ENCODE measurements around the gene CACNA1G.

The CACNA1G gene

DNA sequence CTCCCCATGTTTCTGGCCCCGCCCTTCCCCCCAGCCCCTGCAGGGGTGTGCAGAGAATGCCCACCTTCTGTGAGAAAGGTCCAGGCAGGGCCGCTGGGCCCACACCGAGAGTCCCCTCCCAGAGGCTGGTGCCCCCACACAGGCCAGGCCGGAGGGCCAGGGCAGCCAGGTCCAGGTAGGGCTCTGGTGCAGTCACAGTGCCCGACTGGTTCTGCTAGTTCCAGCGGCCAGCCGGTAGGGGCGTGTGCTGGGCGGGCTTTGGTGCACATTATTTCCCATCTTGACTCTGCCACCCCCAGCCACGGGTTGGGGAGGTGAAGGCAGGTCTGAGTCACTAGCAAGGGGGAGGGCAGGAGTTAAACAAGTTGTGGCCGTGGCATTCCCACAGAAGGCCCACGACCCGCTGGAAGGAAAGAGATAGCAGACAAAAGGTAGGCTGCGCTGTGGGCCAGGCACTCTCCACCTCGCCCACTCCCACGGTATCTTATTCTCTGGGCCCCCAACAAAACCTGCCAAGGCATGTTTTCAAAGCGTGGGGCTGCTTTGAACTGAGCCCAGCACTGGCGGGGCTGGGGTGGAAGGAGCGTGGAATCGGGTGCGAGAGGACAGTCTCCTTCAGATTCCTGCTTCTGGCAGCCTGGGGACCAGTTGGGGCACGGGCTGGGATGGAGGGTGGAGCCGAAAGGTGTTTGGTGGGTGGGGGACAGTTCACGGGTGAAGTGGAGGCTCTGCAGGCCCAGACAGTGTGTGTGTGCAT, 26.1 kb upstream of the CACNA1G start:
- no peak for FAIRE-seq

DNA sequence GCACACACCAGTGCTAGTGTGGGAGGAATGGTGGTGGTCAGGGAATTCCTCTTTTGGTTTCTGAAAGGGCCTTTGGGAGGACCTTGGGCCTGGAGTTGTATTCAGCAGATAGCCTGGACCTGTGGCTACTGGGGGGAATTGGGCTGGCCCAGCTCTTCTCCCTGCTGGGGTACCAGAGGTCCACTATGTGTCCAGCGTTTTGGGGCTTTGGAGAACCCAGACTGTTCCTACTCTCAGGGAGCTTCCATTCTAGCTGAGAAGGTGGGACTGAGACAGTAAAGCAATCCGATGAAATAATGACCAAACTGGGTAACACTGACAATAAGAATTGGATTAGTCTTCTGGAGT, 25.6 kb upstream of the CACNA1G start:
- FAIRE-seq, result no peak

DNA sequence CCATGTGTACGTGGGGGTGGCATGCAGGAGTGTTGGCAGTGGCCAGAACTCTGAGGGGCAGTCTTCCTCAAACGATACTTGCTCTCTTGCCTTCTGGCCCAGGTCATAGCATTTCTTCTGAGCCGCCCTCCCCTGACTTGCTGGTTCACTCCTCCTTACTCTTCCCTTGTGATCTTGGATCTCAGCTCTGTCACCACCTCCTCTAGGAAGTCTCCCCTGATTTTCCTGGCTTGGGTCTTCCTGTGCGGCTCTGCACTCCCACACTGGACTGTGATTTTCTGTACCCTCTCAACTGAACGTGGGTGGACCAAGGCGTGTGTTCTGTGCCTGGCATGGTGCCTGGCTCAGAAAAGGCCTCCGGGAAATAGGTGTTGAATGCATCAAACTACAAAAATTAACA, 25.1 kb upstream of the CACNA1G start:
- no peak for FAIRE-seq

DNA sequence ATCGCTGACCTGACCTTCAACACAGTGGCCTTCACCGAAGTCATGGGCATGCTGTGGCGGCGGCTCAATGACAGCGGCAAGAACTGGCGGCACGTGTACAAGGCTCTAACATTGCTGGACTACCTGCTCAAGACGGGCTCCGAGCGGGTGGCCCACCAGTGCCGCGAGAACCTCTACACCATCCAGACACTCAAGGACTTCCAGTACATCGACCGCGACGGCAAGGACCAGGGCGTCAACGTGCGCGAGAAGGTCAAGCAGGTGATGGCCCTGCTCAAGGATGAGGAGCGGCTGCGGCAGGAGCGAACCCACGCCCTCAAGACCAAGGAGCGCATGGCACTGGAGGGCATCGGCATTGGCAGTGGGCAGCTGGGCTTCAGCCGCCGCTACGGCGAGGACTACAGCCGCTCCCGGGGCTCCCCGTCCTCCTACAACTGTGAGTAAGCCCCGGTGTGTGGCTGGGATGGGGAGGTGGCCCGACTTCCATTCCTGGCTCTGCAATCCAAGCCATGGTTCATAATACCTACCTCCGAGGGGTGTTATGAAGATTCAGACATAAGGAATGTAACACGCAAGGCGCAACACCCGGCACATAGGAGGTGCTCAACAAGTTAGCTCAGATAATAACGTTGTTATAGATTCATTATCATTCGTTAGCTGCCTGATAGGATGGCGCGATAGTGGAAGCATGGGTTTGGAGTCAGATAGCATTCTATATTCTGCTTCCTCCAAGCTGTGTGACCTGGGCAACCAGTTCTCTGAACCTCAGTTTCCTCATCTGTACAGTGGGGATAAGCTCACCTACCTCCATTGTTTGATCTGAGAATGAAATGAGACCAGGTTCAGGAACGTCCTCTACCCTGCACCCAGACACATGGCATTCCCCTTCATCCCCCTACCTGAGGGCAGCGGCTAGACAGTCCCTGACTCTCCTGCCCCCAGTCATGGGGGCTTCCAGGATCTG, 23.6 kb upstream of the CACNA1G start:
- FAIRE-seq, result no peak

DNA sequence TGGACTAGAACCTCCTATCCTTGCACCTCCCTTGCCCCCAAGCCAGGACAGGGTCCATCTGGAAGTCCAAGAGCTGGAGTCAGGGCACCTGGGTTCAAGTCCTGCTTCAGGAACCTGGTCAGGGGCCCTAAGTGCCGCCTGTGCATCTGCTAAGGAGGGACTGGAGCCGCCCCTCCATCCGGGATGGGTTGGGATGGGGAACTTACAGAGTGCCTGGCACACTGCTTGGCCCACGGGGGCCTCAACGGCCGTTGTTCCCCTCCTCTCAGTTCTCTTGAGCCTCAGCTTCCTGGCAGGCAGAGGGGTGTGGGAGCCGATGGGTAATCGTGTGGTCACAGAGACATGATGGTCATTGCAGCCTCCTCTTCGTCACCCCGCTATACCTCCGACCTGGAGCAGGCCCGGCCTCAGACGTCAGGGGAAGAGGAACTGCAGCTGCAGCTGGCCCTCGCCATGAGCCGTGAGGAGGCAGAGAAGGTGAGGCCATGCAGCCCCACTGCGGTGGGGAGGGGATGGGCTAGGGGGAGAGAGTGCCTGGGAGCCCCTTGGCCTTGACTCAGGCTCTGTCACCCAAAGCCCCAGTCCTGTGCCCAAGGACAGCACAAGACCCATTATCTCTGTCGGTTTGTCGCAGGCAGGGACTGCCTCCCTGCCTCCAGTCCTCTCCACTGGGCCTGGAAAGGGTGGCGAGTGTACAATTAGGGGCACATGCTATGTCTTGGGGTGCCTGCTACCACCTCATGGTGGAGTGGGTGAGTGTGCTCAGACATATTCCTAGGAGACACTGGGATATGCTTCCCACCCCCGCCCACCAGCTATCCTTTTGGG, 22.6 kb upstream of the CACNA1G start:
- no peak for FAIRE-seq

DNA sequence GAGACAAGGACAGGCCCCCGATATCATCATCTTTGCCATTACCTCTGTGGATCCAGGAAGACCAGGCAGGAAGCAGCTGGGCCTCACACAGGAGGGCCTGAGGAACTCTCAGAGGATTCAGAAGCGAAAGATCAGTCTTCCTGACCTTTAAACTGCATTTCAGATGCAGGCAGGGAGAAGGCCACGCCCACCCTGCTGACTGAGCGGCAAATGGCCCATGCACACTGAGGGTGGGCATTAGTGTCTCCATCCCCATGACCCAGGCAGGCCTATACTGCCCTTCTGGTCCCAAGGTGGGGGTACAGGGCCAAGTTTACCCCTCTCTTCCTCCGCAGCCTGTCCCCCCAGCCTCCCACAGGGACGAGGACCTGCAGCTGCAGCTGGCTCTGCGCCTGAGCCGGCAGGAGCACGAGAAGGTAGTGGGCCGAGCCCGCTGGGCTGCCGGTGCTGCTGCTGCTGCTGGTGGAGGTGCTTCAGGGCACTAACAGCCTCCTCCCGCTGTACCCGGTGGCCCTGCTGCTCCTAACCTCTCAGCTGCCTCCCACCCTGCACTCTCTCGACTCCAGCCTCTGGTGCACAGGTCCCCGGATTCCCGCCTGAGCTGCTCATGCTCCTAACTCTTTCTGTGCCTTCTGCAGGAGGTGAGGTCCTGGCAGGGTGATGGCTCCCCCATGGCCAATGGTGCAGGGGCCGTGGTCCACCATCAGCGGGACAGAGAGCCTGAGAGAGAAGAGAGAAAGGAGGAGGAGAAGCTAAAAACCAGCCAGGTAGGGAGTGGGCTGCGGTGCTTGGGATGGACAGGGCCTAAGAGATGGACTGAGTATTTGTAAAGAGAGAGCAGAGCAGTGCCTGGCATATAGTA, 21.7 kb upstream of the CACNA1G start:
- FAIRE-seq, result no peak

DNA sequence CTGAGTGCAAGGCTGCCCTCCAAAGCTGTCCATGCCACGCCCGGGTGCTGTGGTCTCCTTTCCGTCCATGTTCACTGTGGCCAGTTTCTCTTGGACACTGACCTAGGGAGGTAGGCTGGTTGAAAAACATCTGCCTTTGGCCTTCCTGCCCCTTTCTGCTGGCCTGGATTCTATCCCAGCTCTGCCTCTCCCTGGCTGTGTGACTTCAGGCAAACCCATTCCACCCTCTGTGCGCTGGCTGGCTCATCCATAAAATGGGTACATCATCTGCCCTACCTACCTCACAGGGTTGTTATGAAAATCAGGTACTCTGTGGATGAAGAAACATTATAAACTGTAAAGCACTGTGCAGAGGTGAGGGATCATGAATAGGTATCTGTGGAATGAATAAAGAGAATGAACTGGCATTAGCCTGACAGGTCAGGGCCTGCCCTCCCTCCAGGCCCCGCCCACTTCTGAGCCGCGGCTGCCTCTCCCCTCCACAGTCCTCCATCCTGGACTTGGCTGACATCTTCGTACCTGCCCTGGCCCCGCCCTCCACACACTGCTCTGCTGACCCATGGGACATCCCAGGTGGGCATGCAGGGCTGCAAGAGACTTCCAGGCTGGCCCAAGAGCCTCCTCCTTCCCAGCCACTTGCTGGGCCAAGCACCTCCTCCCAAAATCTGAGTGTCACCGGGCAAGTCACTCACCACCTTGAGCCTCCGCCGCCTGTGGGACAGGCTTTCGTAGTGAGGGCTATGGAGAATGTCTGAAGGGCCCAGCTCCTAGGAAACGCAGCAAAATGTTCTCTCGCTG, 20.6 kb upstream of the CACNA1G start:
- no peak for FAIRE-seq

DNA sequence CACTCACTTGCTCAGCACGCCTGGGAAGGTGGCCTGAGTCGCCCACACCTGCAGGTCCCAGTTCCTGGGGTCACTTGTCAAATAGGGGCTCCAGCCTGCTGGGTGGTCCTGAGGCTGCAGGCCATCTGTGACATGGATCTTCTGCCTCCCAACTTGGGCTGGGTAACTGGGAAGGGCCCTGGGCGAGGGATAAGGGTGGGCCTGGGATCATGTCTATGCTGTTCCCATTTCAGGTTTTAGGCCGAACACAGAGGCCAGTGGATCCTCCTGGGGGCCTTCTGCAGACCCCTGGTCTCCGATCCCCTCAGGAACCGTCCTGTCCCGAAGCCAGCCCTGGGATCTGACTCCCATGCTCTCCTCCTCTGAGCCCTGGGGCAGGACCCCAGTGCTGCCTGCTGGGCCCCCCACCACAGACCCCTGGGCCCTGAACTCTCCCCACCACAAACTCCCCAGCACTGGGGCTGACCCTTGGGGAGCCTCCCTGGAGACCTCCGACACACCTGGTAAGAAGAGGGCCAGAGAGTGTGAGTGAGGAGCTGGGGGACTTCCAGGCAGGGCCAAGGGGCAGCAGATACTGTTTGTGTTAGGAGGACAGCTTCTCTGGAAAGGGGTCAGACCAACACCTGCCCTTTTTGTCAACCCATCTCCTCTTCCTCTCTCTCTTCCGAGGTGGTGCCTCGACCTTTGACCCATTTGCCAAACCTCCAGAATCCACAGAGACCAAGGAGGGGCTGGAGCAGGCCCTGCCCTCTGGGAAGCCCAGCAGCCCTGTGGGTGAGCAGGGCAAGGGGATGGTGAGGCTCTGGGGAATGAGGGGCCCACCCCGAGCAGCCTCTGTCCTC, 19.7 kb upstream of the CACNA1G start:
- FAIRE-seq, result no peak

DNA sequence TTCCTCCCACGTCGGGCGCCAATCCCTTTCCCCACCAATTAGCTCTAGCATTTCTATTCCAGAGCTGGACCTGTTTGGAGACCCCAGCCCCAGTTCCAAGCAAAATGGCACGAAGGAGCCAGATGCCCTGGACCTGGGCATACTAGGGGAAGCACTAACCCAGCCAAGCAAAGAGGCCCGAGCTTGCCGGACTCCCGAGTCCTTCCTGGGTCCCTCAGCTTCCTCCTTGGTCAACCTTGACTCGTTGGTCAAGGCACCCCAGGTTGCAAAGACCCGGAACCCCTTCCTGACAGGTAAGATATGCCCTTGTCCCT, 19.2 kb upstream of the CACNA1G start:
- no peak for FAIRE-seq

DNA sequence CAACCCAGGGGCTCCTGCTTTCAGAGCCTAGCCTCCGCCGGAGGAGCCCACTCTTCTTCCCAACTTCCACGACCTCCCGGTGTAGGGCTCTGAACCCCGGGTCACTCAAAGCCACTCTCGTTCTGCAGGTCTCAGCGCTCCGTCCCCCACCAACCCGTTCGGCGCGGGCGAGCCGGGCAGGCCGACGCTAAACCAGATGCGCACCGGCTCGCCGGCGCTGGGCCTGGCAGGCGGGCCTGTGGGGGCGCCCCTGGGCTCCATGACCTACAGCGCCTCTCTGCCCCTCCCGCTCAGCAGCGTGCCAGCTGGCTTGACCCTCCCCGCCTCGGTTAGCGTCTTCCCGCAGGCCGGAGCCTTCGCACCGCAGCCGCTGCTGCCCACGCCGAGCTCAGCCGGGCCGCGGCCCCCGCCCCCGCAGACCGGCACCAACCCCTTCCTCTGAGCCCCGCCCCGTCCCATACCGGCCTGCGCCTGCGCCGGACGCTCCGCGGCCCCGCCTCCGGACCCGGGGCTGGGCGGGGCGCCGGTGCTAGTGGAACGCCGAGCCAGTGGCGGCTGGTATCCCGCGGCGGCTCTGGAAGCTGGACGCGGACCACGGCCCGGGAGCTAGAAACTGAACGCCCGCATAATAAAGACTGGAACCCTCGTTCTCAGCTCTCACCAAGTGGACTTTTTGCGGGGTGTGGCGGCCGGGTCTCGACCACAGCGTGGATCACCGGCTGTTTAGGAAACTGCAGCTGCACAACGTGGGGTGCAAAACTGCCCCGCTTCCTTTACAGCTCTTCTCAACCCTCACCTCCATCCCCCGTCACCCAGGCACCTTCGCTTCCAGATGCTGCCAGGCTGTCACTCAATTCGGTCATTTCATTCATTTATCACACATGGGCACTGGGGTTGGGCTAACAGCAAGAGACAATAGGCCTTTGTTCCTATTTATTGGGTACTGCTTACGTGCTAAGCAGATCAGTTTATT, 18.5 kb upstream of the CACNA1G start:
- FAIRE-seq, result no peak

DNA sequence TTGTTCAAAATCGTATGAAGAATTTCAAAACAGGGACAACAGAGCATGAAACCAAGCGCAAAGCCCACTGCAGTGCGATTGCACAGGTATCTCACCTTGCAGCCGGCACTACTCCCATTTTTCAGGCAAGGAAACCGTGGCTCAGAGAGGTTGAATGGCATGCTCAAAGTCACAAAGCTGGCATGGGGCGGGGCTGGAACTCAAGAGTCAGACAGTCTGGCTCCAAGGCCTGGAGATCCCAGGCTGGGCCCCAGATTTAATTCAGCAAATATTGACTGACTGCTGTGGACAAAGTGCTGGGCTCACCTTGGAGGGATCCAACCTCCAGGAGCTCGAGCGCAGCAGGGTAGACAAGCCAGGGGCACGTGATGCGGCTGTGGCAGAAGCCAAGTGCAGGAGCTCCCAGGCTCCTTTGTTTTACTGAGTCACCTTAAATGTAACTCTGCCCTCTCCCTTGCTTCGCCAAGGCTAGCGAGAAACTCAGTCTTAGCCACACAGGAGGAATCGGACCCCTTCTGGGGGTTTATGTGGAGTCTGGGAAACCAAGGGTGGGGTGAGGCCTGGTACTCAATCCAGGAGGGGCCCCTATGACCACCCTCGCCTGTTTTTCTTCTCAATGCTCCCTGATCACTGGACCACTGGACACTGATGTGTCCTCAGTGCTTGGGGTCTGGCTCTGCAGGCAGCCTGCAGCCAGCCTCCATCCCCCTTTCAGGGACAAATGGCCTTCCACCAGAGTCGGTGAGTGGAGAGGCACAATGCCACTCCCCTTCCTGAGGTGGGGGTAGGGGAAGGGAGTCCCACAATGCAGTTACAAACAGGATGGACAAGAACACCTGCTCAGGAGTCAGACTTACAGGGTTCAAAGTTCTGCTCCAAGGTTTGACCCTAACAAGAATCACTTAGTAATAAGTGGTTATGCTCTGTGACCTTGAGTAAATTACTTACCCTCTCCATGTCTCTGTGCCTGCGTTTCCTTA, 17.4 kb upstream of the CACNA1G start:
- no peak for FAIRE-seq

DNA sequence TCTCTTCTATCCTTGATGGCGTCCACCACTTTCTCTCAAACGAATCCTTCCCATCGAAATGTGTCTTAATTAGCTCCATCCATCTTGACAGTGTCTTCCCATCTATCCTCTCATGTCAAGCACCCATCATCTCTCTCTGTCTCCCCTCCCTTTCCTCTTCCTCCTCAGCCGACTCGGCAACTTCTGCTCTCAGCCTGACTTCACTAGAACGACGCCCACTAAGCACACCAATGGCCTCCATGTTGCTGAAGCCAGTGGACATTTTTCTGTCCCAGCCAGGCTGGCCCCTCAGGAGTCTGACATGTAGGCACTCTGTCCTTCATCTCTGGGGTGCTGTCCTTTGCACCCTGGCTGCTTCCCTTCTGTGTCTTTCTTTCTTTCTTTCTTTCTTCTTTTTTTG, 16.0 kb upstream of the CACNA1G start:
- FAIRE-seq, result no peak

DNA sequence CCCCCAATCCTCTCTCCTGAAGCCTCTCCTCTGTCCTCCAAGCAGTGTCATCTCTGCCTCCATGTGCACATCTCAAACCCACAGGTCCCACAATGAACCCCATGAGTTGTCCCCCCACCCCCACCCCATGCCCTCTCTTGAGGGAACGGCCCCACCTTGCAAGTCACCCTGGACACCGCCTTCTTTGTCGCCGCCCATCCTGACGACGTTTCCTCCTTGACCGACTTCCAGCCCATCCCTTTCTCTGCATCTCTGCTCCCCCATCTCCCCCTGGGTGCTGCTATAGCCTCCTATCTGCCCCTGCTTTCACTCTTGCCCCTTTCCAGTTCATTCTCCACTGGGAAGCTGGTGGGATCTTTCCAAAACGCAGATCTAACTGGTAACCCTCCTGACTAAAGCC, 15.2 kb upstream of the CACNA1G start:
- no peak for FAIRE-seq

DNA sequence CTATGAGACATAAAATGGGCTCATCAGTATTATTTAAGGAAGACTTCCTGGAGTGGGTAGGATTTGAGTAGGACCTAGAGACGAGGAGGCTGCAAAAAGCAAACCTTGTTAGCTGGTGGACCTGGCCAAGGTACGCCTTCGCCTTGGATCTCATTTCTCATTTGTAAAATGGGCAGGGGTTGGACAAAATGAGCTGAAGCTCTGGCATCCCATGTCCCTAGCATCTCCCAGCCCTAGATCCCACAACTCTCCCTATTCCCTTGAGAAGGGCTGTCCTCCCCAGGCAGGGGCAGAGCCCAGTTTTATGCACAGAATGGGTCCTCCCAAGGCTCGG, 13.8 kb upstream of the CACNA1G start:
- no peak for FAIRE-seq

DNA sequence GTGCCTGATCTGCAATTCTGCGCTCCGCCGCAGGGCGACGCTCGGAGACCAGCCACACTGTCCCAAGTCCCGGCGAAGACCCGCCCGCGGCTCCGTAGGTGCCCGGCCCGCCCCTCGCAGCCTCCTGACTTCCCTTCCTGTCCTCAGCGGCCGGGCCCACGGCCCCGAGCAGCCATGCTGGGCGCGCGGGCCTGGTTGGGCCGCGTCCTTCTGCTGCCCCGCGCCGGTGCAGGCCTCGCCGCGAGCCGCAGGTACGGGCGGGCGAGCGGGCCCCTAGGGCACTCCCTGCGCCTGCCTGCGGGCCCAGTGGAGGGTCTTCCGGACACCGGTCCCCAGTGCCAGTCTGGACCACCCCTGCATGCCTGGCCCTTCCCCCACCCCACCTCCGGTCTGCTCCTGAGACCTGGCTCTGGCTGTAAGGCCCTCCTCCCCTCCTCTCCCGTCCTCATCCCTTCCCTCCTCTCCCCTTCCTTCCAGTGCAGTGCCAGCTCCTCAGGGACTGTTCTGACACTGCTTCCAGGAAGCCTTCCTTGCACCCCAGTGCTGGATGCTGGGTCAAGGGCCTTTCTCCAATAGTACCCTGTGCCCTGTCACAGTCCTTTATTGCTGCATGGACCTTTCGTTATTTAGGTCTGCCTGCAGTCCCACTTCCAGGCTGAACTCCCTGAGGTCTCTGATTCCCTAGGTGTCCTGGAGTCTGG, 13.3 kb upstream of the CACNA1G start, which contains the start of gene SPATA20:
TSS of gene SPATA20 (plus strand) at position 140 of the 701 bp plus-strand sequence. CDS start at position 175, 35 bp downstream.
- FAIRE-seq, result no peak

DNA sequence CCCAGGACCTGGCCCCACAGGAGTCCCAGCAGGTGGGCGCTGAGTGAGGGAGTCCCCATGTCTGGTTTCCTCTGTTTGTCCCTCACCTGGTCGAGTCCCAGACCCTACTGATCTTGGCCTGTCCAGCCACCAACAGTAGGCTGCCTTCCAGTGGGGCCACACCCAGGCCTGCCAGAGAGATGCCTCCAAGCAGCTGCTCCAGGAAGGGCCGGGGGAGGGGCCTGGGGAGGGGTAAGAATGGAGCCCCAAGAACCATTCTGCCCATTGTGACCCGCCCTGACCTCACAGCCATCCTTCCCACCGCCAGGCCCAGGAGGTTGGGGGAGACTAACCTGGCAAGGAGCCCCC, 12.8 kb upstream of the CACNA1G start:
- no peak for FAIRE-seq

DNA sequence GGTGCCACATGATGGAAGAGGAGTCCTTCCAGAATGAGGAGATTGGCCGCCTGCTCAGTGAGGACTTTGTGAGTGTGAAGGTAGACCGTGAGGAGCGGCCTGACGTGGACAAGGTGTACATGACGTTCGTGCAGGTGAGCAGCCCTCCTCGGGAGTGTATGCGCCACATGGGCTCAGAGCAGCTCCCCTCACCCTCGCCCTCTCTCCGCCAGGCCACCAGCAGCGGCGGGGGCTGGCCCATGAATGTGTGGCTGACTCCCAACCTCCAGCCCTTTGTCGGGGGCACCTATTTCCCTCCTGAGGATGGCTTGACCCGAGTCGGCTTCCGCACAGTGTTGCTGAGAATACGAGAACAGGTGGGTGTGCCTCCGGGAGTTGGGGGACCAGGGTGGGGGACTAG, 11.7 kb upstream of the CACNA1G start:
- no peak for FAIRE-seq
